Femur (tissue), 1 donor: ENCODE measurements around the gene RELL1.

Source experiments
- DNase-seq: peaks from one replicate; pipeline ENCODE4 v3.0.0-alpha.2; 2017

The RELL1 gene

DNA sequence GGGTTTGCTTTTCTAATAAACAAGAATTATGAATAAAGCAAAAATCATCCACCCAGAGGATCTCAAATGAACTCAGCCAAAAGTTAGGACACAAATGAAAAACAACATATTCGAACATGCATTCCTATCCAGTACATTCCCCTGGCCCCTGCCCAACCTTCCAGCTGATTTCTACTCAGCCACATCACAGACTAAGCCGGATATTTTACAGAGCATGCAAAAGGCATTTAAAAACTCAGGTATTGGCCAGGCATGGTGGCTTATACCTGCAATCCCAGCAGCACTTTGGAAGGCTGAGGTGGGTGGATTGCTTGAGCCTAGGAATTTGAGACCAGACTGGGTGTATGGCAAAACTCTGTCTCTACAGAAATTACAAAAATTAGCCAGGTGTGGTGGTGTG is 54.6 kb downstream of the RELL1 start:
- DNase-seq = peak; percentile 38

DNA sequence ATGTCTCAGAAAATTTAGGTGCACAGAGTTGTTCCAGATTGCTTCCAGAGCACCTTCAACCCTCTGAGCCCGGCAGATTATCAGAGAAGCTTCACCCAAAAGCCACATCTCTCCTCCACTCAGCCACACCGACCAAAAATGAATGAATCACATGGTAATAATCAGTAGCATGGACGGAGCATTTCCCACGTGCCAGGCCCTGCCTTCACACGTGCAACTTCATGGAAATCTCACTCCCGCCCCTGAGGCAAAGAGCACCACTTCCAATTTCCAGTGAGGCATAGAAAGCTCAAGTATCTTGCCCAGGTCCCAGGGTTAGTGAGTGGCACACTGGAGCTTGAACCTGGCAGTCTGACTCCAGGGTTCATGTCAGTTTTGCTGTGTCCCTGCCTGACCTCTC is 56.5 kb downstream of the RELL1 start:
- no peak for DNase-seq

DNA sequence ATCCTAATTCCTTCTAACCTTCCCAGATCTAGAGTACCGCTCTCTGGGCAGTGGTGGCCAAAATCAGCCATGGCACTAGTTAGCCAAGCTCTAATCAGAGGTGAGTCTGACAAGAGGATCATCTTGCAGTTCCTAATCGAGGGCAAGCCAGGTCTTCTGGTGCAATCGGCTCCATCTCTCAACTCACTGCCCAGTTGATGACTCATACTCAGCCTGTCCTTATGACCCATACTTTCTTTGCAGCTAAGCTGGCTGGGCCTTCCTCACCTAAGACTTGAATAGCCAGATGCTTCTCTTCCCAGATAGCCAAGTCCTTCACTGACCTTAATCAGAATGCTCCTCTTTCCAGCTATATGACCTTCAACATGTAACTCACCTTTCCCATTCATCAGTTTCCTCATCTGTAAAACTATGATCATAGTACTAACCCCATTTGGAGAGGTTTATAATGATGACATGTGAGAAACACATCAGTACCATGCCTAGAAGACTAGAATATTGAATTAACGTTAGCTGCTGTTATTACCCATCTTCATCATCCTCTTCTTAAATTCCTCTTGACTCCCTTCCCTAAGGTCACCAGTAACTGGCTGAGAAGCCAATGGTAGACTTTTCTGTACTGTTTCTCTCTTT is 57.1 kb downstream of the RELL1 start:
- DNase-seq = no peak

DNA sequence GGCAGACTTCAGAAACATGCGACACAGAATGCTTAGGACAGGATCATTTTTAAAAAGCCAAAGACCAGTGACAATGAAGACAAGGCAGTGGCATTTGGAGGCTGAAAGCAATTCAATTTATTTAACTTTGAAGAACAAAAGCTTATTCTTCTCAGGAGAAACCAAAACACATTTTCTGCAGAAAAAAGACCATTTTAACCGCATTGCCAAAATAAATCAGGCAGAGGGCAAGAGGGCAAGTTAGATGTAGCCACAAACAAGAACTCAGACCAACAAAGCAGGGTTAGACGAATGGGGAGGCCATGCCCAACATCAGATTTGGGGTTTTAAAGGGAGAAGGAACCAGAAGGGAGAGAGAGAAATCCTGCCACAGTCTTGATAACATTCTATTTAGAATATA is 58.9 kb downstream of the RELL1 start:
- DNase-seq = no peak

DNA sequence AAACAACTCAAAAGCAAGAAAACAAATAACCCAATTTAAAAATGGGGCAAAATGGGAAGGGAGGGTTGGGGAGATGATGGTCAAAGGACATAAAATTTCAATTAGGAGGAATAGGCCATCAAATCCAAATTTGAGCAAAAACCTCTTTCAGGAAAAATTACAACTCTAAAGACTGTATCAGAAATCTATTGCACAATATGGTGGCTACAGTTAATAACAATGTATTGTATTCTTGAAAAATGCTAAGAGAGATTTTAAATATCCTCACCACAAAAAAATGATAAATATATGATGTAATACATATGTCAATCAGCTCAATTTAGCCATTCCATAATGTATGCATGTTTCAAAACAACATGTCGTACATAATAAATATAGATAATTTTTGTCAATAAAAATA is 60.7 kb downstream of the RELL1 start:
- DNase-seq = no peak

DNA sequence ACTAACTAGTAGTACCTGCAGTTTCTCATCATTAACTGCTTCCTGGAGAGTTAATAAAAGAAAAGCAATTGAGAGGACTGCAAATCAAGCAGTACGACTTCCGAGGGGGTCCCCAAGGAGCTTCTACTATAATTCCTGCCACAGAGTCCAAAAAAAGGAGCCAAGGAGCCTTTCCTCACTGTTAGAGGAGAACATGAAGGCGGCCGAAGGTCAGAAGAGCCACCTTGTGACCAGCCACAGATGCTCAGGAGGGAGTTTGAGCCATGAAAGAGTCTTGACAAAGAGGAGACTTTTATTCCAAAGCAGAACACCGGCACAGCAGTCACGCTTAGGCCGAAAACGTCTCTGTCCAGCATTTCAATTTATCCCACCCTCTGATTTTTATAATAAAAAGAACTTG is 62.2 kb downstream of the RELL1 start:
- DNase-seq = no peak

DNA sequence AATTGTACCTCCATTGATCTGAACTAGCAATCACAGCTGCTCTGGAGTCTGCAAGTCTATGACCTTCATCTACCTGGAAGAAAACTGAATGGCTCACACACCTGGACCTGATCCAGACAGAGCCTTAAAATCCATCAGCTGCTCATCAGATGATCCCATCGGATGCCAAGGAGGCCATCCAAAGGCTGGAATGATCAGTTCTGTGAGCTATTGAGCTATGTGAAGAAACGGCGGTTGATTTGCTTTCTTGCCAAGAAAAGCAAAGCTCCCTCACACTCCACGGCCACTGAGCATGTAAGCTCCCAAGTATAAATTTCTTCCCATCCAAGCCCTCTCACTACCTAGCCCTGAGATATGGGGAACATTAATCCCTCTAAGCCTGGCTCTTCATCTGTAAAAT is 63.1 kb downstream of the RELL1 start:
- no peak for DNase-seq

DNA sequence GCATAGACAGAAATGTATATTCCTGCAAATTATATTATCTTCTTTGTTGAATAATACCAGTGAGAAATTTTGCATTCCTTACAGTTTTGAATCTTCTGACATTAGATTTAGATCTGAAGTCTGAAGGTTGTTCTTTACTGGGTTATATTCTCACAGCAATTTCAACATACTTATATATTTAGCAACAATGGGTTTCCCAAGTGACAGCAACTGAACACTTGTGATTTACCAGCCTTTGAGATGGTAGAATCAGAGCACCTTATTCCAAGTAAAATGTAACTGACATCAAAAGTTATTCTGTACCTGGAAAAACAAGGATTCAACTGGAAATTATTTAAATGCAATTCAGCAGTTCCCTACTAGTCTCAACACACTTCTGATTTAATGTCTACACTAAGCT is 66.0 kb downstream of the RELL1 start:
- DNase-seq = no peak

DNA sequence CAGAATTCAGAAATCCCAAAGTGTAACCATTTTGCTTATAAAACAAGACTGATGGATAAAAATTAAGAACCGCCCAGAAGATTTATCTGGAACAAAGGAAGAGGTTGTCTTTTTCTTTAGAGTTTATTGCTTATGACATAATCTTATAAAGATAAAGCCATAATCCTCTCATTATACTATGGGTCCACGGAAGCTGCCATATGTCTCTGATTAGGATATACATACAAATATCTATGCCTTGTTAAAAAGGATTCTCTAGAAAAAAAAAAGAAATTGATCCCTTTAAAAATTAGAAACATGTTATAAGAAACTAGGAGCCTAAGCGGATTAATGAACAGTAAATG is 70.5 kb downstream of the RELL1 start:
- no peak for DNase-seq

DNA sequence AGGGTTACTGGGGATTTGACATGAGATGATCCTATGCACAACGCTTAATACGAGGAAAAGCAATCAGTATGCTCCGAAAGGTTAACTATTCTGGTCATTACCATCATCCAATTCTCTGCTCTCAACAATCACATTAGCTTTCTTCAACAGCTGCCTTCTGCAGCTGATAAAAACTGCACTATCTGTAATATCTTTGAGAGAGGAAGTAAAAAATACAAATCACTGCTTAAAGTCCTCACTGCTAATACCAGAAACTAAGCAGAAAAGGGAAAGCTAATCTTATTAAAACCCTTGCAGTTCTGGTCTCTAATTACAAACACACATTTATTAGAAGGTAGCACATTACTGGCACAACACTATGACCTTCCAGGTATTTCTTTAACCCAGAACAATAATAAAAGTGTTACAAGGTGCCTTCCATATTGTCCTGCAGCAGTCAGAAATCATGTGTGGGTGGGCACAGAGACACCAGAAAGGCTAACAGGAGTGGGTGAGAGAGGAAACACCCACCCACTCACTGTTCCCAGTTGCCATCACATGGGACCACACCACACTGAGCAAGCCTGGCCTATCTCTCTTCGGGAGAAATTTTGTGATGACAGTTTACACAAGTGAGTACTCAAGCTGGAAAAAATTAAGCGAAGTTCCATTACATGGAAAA is 71.0 kb downstream of the RELL1 start:
- no peak for DNase-seq

DNA sequence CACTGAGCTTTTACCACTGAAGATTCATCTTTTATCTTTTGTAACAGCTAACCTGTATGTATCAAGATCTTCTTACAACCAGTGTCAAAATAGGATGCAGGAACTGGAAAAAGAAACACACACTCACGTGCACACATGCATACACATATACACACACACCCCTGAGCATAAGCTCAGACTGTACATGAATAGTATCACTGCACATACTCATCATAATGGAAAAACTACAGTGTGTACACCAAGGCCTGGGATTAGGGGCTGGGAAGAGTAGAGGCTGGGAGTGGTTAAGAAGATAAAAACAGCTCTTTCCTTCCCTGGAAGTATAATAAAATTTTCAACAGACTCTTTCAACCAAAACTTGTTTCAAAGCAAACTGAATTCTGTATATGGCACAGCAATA is 73.4 kb downstream of the RELL1 start:
- DNase-seq = no peak

DNA sequence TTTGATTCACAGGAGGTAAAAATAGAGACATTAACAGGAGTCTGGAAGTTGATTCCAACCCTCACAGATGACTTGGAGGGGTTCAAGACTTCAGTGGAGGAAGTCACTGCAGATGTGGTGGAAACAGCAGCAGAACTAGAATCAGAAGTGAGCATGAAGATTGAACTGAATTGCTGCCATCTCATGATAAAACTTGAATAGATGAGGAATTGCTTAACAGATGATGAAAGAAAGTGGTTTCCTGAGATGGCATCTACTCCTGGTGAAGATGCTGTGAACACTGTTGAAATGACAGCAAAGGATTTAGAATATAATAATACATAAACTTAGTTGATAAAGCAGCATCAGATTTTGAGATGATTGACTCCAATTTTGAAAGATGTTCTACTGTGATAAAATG is 76.5 kb downstream of the RELL1 start:
- DNase-seq = no peak

DNA sequence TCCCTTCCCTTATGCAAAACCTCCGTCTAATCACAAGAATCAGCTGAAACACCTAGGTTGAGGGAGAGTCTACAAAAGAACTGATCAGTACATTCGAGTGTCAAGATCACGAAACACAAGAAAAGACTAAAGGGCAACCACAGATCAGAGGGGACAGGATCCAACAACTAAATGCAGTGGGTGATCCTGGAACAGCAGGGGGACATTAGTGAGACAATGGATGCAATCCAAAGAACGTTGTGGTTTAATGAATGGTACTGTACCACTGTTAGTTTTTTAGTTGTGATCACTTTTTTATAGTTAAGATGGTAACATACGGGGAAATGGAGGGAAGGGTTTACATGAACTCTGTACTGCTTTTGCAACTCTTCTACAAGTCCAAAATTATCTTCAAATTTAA is 79.2 kb downstream of the RELL1 start:
- DNase-seq = no peak

DNA sequence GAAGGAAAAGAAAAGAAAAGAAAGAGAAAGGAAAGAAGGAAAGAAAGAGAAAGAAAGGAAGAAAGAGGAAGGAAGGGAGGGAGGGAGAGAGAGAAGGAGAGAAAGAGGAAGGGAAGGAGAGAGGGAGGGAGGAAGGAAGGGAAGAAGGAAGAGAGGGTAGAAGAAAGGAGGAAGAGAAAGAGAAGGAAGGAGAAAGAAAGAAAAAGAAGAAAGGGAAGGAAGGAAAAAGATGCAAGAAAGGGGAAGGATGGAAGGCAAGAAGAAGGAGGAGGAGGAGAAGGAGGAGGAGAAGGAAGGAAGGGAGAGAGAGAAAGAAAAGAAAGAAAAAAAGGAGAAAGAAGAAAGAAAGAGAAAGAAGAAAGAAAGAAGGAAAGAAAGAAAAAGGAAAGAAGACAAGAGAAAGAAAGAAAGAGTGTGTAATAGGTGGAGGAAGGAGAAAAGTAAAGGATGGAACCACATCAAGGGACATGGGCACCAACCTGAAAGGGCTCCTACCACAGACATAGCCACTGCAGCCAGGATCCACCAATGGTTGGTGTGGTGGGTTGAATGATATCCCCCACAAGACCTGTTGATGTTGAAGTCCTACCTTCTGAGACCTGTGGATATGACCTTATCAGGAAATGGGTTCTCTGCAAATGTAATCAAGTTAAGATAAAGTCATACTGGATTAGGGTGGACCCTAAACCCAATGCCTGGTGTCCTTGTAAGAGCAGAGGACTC is 80.2 kb downstream of the RELL1 start:
- DNase-seq = no peak

DNA sequence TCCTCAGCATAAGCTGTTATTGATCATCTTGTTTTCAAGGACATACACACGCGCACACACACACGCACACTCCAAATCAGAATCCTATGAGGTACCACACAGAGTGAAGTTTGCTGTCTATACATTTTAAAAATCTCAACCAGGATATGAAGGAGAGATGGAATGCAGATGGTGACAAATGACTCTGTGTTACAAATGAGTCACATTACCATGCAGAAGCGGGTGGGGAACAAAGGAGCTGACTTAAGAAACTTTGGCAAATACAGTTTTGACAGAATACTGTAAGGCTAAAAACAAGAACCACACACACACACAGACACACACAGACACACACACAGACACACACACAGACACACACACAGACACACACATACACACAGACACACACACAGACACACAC is 81.7 kb downstream of the RELL1 start:
- no peak for DNase-seq

DNA sequence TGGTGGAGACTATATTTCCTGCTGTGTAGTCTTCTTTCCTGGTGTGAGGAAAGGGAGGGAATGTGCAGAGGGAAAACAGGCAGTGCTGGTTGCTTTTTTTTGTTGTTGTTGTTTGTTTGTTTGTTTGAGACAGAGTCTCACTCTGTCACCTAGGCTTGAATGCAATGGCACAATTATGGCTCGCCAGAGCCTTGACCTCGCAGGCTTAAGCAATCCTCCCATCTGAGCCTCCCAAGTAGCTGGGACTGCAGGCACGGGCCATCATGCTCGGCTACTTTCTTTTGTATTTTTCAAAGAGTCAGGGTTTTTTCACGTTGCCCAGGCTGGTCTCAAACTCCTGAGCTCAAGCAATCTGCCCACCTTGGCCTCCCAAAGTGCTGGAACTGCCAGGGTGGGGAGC is 82.5 kb downstream of the RELL1 start:
- DNase-seq = no peak

DNA sequence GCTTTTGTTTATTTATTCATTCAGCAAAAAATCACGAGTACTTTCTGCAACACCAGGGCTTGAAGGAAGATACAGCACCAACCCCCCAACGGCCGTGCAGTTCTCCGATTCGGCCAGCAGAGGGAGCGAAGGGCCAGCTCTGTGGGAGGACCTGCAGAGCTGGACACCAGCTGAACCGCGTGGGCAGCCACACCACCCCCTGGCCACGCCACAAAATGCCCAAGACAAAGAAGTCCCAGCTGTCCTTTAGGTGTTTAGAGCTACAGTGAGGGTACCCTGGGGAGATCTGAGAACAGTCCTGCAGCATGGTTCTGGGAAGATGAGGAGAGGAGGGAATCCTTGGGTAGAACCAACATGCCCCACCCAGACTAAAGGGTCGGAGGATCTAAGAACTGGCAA is 83.1 kb downstream of the RELL1 start:
- peak; percentile 85 for DNase-seq

DNA sequence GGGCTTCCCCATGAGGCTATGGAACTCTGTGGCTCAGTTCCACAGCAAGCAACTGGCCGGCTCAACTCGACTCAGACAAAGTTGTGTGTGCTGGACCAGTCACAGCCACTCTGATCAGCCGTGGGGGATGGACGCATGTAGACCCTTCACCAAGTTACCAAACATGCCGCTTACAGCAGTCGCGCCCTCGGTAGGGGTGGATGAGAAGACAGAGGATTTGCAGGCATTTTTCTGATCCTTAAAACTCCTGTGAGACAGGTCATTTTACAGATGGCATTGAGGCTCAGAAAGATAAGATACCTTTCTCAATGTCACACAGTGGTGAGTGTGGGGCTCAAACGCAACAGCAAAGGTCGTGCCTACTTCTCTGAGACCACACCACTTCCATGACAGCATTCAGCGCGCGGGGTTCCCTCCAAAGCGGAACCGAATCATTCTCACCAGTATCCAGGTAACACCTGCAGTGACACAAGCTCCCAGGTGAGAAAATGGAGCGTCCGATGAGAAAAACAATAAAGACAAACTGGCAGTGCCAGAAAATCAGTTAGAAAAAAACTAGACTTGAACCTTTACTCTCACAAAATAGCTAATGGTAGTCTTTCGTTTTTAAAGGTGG is 83.6 kb downstream of the RELL1 start:
- no peak for DNase-seq

DNA sequence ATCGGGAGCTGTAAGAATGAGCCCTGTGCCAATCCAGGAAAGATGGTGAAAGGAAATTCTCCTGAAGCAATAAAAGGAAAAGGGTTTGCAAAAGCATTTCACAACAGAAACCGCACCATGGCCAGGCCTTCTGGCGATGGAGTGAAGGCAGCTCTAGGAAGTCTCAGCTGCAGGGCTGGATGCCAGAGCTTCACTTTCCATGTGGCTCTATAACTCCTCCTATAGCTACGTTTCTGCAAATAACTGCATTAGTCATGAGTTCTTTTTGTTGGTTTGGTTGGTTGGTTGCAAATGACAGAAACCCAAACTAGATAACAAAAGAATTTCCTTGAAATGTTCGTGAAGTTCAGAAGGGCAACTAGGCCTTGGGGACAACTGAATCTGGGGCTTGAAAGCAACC is 84.6 kb downstream of the RELL1 start:
- peak; percentile 38 for DNase-seq

DNA sequence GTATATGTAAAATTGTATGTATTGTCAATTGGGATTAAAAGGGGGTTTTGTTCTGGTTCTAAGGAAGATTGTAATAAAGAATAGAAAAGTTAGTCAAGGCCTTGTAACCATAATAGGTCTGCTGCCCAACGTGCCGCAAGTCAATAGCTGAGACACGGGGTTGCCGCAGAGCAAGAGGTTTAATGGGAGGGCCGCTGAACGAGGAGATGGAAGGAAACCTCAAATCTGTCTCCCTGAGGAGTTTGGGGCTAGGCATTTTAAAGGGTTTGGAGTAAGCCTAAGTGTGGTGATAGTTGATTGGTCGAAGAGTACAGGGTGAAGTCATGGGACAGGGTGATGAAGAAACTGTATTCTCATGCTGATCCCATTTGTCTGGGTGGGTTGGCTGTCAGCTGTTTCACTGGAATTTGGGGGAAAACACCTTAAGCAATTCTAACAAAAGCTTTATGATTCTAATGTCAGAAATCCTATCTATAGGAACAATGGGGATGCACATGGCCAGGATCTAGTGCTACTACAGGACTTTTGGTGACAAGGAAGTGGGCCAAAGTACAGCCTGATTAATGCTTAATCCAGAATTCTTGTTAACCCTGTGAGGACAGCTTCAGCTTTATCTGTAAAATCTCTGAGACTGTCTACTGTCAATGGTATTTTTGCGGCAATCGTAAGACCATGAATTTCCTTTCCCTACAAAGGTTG is 86.9 kb downstream of the RELL1 start:
- no peak for DNase-seq

DNA sequence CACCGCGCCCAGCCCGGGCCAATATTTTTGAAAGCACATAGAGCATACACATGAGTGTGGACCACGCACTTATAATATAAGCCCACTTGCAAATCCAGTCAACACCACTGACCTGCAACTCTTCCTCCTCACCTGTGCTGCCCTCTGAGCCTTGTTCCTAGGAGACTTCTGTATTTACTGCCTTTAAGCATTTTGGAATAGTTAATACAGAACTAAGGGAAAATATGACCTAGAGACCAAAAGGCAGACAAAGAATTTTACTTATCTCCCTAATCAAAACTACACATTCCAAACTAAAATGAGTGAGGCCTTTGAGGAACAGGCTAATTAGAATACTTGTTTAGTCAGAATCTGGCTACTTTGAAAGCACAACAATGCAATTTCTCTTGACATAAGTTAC is 89.1 kb downstream of the RELL1 start:
- no peak for DNase-seq

DNA sequence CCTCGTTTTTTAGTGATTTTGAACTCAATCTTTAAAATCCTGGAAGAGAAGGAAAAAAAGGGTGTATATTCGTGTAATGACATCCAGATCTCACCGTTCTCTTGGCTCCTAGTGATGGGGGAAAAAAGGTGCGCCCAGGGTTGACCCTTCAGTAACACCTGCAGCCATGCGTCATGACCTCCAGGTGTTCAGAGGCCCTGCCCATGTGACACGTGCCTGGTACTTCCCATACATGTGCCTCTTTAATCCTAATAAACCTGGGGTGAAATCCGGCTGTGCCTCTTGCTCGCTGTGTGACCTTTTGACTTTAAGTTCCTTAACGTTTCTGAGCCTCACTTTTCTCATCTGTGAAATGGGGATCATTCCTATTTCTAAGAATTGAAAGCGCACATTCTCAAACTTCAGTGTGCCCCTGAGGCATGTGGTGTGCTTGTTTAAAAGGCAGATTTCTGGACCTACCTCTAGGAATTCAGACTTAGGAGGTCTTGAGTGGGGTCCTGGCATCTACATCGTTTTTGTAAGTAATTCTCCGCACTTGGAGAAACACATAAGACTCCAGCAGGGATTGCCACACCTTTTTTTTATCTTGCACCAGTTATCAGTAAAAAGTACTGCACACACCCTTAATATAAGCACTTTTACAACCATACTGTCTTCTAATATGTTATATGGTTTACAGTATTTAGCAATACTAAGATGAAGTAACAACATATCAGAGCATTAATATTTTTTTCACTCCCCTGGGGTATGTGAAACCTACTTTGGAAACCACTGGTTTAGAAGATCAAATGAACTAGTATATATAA is 90.1 kb downstream of the RELL1 start:
- no peak for DNase-seq

DNA sequence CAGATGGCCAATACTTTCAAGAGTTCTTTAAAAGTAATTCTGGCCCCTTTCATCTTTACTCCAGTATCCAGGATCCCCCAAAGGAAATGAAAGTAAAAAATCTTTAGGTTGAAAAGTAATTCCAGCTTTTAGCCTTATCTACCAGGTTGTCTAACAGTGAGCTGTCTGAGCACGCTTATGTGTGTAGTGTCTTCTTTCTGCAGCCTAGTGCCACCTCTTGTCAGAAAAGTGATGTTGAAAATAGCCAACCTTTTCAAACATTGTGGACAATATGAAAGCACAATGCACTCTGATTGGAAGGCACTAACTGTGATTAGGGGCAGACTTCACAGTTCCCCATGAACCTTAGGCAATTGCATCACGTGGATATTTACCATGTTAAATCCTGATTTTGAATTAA is 92.1 kb downstream of the RELL1 start:
- no peak for DNase-seq
